ENCODE data around the gene AQP3.
A peak's percentile ranks its signal among the peaks of the same experiment; 100 is the strongest.
"Not testable (repeated sequence)": the region's sequence is repeated elsewhere in the genome, so short reads cannot be mapped to it uniquely, and the experiment has no call there.

AQP3 gene

GRCh38 chr9:33440204-33440603 is 7.2 kb downstream of the AQP3 start:
- DNase-seq: no peak

GRCh38 chr9:33439731-33440130 is 7.7 kb downstream of the AQP3 start:
- DNase-seq: no peak

GRCh38 chr9:33438926-33439680 is 8.3 kb downstream of the AQP3 start:
- DNase-seq: no peak

- no peak for DNase-seq
Measured at GRCh38 chr9:33437898-33438297, 9.5 kb downstream of the AQP3 start.

- no peak for DNase-seq
Measured at GRCh38 chr9:33437205-33437604, 10.2 kb downstream of the AQP3 start.

- DNase-seq: no peak
Measured at GRCh38 chr9:33436445-33436844, 10.9 kb downstream of the AQP3 start.

GRCh38 chr9:33435821-33436277 is 11.5 kb downstream of the AQP3 start:
- no peak for DNase-seq

GRCh38 chr9:33434317-33435105 is 12.9 kb downstream of the AQP3 start:
- no peak for DNase-seq

- DNase-seq: no peak
Measured at GRCh38 chr9:33433871-33434270, 13.5 kb downstream of the AQP3 start.

GRCh38 chr9:33431420-33431819 is 16.0 kb downstream of the AQP3 start:
- DNase-seq: no peak

GRCh38 chr9:33430942-33431341 is 16.5 kb downstream of the AQP3 start:
- no peak for DNase-seq

GRCh38 chr9:33429256-33429985 is 18.0 kb downstream of the AQP3 start:
- no peak for DNase-seq

- no peak for DNase-seq
Measured at GRCh38 chr9:33426843-33427293, 20.5 kb downstream of the AQP3 start.

GRCh38 chr9:33425128-33425533 is 22.3 kb downstream of the AQP3 start:
- no peak for DNase-seq

- DNase-seq: not testable (repeated sequence)
Measured at GRCh38 chr9:33424492-33424891, 22.9 kb downstream of the AQP3 start.

GRCh38 chr9:33424043-33424442 is 23.4 kb downstream of the AQP3 start:
- not testable (repeated sequence) for DNase-seq

GRCh38 chr9:33419708-33420303 is 27.6 kb downstream of the AQP3 start:
- DNase-seq: no peak

GRCh38 chr9:33418090-33418489 is 29.3 kb downstream of the AQP3 start:
- no peak for DNase-seq

GRCh38 chr9:33416996-33417395 is 30.4 kb downstream of the AQP3 start:
- DNase-seq: peak; percentile 46

GRCh38 chr9:33415501-33416038 is 31.8 kb downstream of the AQP3 start:
- DNase-seq: peak; percentile 84

- no peak for DNase-seq
Measured at GRCh38 chr9:33414889-33415500, 32.4 kb downstream of the AQP3 start.

GRCh38 chr9:33414268-33414667 is 33.1 kb downstream of the AQP3 start:
- DNase-seq: no peak

Data from activated CD8-positive, alpha-beta memory T cell treated with anti-CD3 and anti-CD28 coated beads, Interleukin-2, amount 50 U/mL, for 4 hours (primary cell).